HepG2 (cell line): ENCODE measurements around the gene FNDC3A. TPM values are rescaled to one million over a fixed set of nuclear protein-coding genes. Genes with fewer than 3 reads are reported as not detected.

Source experiments
- DNMT1 ChIP-seq: sonication (generic); formaldehyde crosslinking; IDR thresholded peaks from 2 replicates; pipeline ENCODE4 v1.5.1; 2020; ENCODE audit warnings: mild to moderate bottlenecking, missing genetic modification reagents
- ELK4 ChIP-seq: sonication (generic); formaldehyde crosslinking; IDR thresholded peaks from 2 replicates; pipeline ENCODE4 v1.9.0; 2021; ENCODE audit warnings: missing genetic modification reagents, borderline replicate concordance
- MAF1 ChIP-seq: sonication (generic); formaldehyde crosslinking; IDR thresholded peaks from 2 replicates; pipeline ENCODE4 v1.5.0; 2020; ENCODE audit warnings: missing genetic modification reagents, borderline replicate concordance
- NAIF1 ChIP-seq: sonication (generic); formaldehyde crosslinking; IDR thresholded peaks from 2 replicates; pipeline ENCODE4 v1.5.0; 2020; ENCODE audit warnings: mild to moderate bottlenecking, missing genetic modification reagents, borderline replicate concordance
- SAFB2 ChIP-seq: sonication (generic); formaldehyde crosslinking; IDR thresholded peaks from 2 replicates; pipeline ENCODE4 v1.5.1; 2020; ENCODE audit warnings: missing genetic modification reagents, low read depth, mild to moderate bottlenecking, borderline replicate concordance
- SCMH1 ChIP-seq: sonication (generic); formaldehyde crosslinking; IDR thresholded peaks from 2 replicates; pipeline ENCODE4 v1.9.0; 2021; ENCODE audit warnings: missing genetic modification reagents, mild to moderate bottlenecking, borderline replicate concordance
- SKI ChIP-seq: fragments of 450-650 bp; IDR thresholded peaks from one replicate; pipeline ENCODE4 v1.6.1; 2018; ENCODE audit warnings: mild to moderate bottlenecking; ENCODE audit not compliant: partially characterized antibody
- SMAD9 ChIP-seq: sonication (generic); formaldehyde crosslinking; IDR thresholded peaks from 2 replicates; pipeline ENCODE4 v1.5.1; 2020; ENCODE audit warnings: mild to moderate bottlenecking, missing genetic modification reagents
- SP2 ChIP-seq: sonication (generic); formaldehyde crosslinking; IDR thresholded peaks from 2 replicates; pipeline ENCODE4 v1.5.1; 2020; ENCODE audit warnings: mild to moderate bottlenecking, missing genetic modification reagents
- U2AF1 ChIP-seq: fragments of 200-400 bp; formaldehyde crosslinking; optimal IDR thresholded peaks from 2 replicates; pipeline ENCODE3; 2017; ENCODE audit warnings: mild to moderate bottlenecking, low read depth, low read length
- ZBTB43 ChIP-seq: sonication (generic); formaldehyde crosslinking; conservative IDR thresholded peaks from 2 replicates; pipeline ENCODE4 v1.4.0; 2020; ENCODE audit warnings: missing genetic modification reagents
- ZKSCAN5 ChIP-seq: sonication (generic); formaldehyde crosslinking; IDR thresholded peaks from 2 replicates; pipeline ENCODE4 v1.5.1; 2020; ENCODE audit warnings: mild to moderate bottlenecking, missing genetic modification reagents
- ZNF17 ChIP-seq: sonication (generic); formaldehyde crosslinking; IDR thresholded peaks from 2 replicates; pipeline ENCODE4 v1.5.0; 2020; ENCODE audit warnings: mild to moderate bottlenecking, missing genetic modification reagents
- ZNF350 ChIP-seq: sonication (generic); formaldehyde crosslinking; IDR thresholded peaks from 2 replicates; pipeline ENCODE4 v1.4.0; 2020; ENCODE audit warnings: mild to moderate bottlenecking, low read depth, missing genetic modification reagents, borderline replicate concordance
- ZNF563 ChIP-seq: sonication (generic); formaldehyde crosslinking; IDR thresholded peaks from 2 replicates; pipeline ENCODE4 v1.8.0; 2022; ENCODE audit warnings: mild to moderate bottlenecking, moderate library complexity, missing genetic modification reagents
- polyA plus RNA-seq, 8 experiments: library from polyadenylated mRNA; depleted of rRNA in 3 of 8; stranded (reverse) in 7 of 8; unstranded in 1 of 8; fragments of >200 nt; fragmentation: Illumina TruSeq in 4 of 8; extraction: Trizol in 4 of 8; gene quantifications; 2 replicates each; pipeline versions ENCODE4 v1.2.1 to v1.2.3, GENCODE V29; 2011 to 2016; ENCODE audit warnings: low read depth in 4 of 8, missing spikeins in 1 of 8, mixed read lengths in 1 of 8; ENCODE audit not compliant: insufficient read depth in 1 of 8
- total RNA-seq, 5 experiments: library from RNA; depleted of rRNA; stranded (reverse); fragments of >200 nt; fragmentation: Illumina TruSeq; extraction: Trizol; gene quantifications; 2 replicates each; pipeline ENCODE4 v1.2.3, GENCODE V29; 2016; ENCODE audit warnings: low read depth in 1 of 5
- TF ChIP-seq, protein P1 (sequence below): sonication (generic); formaldehyde crosslinking; IDR thresholded peaks from 2 replicates; pipeline ENCODE4 v1.8.1; 2023; ENCODE audit warnings: mild to moderate bottlenecking, missing genetic modification reagents
- TF ChIP-seq, protein P2 (sequence below): sonication (generic); formaldehyde crosslinking; IDR thresholded peaks from 2 replicates; pipeline ENCODE4 v1.4.0; 2020; ENCODE audit warnings: mild to moderate bottlenecking, missing genetic modification reagents, borderline replicate concordance

The FNDC3A gene
- total and polyA plus RNA-seq, 2 of the 13 experiments (the other 11 are each of a cell fraction or from before 2014, with no cell fraction given), result 36.7 to 39.3 TPM

GRCh38 chr13:49247643-49248621 lies 272.2 kb downstream of the FNDC3A start, which contains the start of gene CDADC1 (continued):
- TF ChIP-seq ZNF17 (CRISPR knock-in tag) (no peak), SCMH1 (CRISPR knock-in tag) (no peak), SMAD9 (CRISPR knock-in tag) (no peak), NAIF1 (no peak), SP2 (peak; percentile 62), ELK4 (CRISPR knock-in tag) (no peak), SKI (no peak), ZNF350 (CRISPR knock-in tag) (peak; percentile 94), DNMT1 (CRISPR knock-in tag) (peak; percentile 30; the same call in 1 of the 2 replicates), U2AF1 (peak; percentile 46), ZKSCAN5 (CRISPR knock-in tag) (no peak), ZBTB43 (no peak), ZNF563 (CRISPR knock-in tag) (no peak), MAF1 (CRISPR knock-in tag) (0 out of 2 replicates have a peak, but pooled peaks have one; percentile 43), SAFB2 (0 out of 2 replicates have a peak, but pooled peaks have one; percentile 50)
- TF ChIP-seq, protein P1, sequence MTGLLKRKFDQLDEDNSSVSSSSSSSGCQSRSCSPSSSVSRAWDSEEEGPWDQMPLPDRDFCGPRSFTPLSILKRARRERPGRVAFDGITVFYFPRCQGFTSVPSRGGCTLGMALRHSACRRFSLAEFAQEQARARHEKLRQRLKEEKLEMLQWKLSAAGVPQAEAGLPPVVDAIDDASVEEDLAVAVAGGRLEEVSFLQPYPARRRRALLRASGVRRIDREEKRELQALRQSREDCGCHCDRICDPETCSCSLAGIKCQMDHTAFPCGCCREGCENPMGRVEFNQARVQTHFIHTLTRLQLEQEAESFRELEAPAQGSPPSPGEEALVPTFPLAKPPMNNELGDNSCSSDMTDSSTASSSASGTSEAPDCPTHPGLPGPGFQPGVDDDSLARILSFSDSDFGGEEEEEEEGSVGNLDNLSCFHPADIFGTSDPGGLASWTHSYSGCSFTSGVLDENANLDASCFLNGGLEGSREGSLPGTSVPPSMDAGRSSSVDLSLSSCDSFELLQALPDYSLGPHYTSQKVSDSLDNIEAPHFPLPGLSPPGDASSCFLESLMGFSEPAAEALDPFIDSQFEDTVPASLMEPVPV (CRISPR knock-in tag), result peak; percentile 46; the same call in 1 of the 2 replicates
- TF ChIP-seq, protein P2, sequence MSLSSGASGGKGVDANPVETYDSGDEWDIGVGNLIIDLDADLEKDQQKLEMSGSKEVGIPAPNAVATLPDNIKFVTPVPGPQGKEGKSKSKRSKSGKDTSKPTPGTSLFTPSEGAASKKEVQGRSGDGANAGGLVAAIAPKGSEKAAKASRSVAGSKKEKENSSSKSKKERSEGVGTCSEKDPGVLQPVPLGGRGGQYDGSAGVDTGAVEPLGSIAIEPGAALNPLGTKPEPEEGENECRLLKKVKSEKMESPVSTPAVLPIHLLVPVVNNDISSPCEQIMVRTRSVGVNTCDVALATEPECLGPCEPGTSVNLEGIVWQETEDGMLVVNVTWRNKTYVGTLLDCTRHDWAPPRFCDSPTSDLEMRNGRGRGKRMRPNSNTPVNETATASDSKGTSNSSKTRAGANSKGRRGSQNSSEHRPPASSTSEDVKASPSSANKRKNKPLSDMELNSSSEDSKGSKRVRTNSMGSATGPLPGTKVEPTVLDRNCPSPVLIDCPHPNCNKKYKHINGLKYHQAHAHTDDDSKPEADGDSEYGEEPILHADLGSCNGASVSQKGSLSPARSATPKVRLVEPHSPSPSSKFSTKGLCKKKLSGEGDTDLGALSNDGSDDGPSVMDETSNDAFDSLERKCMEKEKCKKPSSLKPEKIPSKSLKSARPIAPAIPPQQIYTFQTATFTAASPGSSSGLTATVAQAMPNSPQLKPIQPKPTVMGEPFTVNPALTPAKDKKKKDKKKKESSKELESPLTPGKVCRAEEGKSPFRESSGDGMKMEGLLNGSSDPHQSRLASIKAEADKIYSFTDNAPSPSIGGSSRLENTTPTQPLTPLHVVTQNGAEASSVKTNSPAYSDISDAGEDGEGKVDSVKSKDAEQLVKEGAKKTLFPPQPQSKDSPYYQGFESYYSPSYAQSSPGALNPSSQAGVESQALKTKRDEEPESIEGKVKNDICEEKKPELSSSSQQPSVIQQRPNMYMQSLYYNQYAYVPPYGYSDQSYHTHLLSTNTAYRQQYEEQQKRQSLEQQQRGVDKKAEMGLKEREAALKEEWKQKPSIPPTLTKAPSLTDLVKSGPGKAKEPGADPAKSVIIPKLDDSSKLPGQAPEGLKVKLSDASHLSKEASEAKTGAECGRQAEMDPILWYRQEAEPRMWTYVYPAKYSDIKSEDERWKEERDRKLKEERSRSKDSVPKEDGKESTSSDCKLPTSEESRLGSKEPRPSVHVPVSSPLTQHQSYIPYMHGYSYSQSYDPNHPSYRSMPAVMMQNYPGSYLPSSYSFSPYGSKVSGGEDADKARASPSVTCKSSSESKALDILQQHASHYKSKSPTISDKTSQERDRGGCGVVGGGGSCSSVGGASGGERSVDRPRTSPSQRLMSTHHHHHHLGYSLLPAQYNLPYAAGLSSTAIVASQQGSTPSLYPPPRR (CRISPR knock-in tag), result no peak
